ENCODE measurements around the gene ARX. TPM values are rescaled to one million over a fixed set of nuclear protein-coding genes. Genes with fewer than 3 reads are reported as not detected.

The ARX gene
- polyA plus RNA-seq, 3 donors from 2014 or later = not detected

GRCh38 chrX:25012793-25013631, 2.8 kb downstream of the ARX start:
- Mint-ChIP-seq H3K4me1 (peaks cover 15 to 22% of the 10 kb centered on the region in 2 donors), H3K9me3 (peaks cover 0 to 4% (median 0%) of the 10 kb centered on the region in 6 donors), H3K4me3 (peak overlapping the region; percentile 51 to 77 (median 64)), H3K27me3 (ENCODE audit: low read depth in 3 of 3) (peaks cover 15 to 41% (median 16%) of the 10 kb centered on the region in 3 donors), H3K27ac (no peak overlapping the region), H3K36me3 (no peaks in the 10 kb centered on the region)
- DNase-seq = peak in 1 of 3 donors; percentile 21

- peak overlapping the region; percentile 46 to 72 (median 60) for H3K4me3 Mint-ChIP-seq
- H3K27ac Mint-ChIP-seq = no peak overlapping the region
- DNase-seq = no peak
- H3K36me3 Mint-ChIP-seq = no peaks in the 10 kb centered on the region
- peaks cover 11 to 17% of the 10 kb centered on the region in 2 donors for H3K4me1 Mint-ChIP-seq
- H3K9me3 Mint-ChIP-seq = peaks cover 0 to 2% (median 0%) of the 10 kb centered on the region in 6 donors
- peaks cover 12 to 38% (median 22%) of the 10 kb centered on the region in 3 donors for H3K27me3 Mint-ChIP-seq (ENCODE audit: low read depth in 3 of 3)
These were observed 3.4 kb downstream of the ARX start for GRCh38 chrX:25012433-25012735.

DNA sequence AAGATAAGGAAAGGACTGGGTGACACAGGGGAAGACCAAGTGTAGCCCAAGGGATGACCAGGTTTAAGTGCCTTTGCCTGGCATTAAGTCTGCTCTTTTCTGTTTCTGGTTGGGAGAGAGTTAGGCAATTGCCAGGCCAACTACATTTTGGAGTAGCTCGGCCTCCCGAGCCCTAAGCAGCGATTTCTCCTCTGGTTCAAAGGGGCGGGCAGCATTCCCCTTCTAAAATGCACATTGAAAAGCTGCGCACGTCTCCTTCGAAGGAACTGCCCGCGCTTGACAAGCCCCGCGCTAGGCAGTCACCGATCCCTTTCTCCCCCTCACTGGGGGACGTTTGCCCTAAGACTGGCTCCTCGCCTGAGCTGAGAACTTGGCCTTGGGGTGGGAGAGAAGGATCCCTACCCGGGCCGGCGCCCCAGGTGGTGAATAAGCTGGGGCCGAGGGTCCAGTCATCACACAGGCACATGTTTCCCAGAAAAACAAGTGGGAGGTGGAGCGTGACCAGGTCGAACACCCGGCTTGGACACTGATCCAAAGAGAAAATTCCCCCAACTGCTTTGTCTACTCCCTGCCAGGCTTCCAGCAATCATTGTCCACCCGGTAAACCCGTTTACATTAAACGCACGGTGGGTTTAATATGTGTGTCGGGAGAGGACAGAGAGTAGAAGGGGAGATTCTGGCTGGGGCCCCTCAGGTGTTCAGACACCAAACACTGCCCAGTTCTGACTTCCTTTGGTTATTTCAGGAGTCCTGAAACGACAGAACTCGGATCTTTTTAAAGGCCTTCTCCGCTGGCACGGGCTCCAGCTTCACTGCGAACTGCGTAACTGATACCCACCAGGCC, 4.0 kb downstream of the ARX start:
- Mint-ChIP-seq H3K27me3 (ENCODE audit: low read depth in 3 of 3) (peaks cover 10 to 36% (median 18%) of the 10 kb centered on the region in 3 donors), H3K4me1 (peaks cover 11 to 15% of the 10 kb centered on the region in 2 donors), H3K9me3 (peaks cover 0 to 2% (median 0%) of the 10 kb centered on the region in 6 donors), H3K4me3 (peak overlapping the region in 3 of 5 donors; percentile 46 to 60 (median 55)), H3K27ac (no peak overlapping the region), H3K36me3 (no peaks in the 10 kb centered on the region)
- no peak for DNase-seq

DNA sequence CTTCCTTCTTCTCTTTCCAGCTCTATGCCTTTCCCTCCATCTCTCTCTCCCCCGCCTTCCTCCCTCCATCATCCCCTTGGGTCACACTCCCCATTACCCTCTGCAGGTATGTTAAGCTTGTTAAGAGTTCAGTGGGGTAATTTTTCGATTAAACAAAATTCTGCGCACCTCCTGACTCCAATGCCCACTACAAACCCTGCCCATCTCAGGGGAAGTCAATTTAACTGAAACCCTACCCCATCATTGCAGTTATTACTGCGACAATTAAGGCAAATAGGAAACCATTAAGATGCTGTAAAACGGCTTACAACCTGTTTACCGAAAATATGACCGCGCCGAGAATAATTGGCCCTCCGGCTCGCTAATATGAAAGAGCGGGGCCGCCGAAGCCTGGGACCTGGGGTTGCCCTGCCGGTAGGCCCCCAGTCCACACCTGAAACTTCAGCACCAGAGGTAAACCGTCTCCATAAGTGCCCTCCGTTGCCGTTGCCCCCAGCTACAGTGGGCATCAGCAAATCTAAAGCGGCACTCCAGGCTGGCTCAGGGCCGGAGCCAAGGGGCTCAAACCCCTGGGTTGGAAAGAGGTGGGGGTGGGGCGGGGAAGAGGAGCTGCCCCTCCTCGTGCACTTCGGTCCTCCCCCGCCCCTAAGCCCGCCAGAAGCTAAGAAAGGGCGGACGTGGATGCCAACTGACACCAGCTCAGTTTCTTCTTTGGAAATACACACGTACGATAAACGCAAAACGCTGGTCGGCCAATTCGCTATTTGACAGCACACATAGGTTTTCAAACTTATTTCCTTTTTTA, 4.8 kb downstream of the ARX start:
- no peak for DNase-seq
- peaks cover 12 to 36% (median 22%) of the 10 kb centered on the region in 3 donors for H3K27me3 Mint-ChIP-seq (ENCODE audit: low read depth in 3 of 3)
- H3K4me3 Mint-ChIP-seq = no peak overlapping the region
- H3K4me1 Mint-ChIP-seq = peaks cover 10 to 11% of the 10 kb centered on the region in 2 donors
- H3K36me3 Mint-ChIP-seq = peaks cover 0 to 3% (median 0%) of the 10 kb centered on the region in 3 donors
- H3K27ac Mint-ChIP-seq = no peak overlapping the region
- H3K9me3 Mint-ChIP-seq = peaks cover 0 to 2% (median 0%) of the 10 kb centered on the region in 6 donors

- DNase-seq = no peak
- Mint-ChIP-seq H3K4me1 (peaks cover 5 to 6% of the 10 kb centered on the region in 2 donors), H3K27ac (no peak overlapping the region), H3K9me3 (peaks cover 0 to 2% (median 0%) of the 10 kb centered on the region in 6 donors), H3K27me3 (ENCODE audit: low read depth in 3 of 3) (peaks cover 15 to 30% (median 17%) of the 10 kb centered on the region in 3 donors), H3K4me3 (no peak overlapping the region), H3K36me3 (peaks cover 0 to 3% (median 0%) of the 10 kb centered on the region in 3 donors)
These were observed 6.4 kb downstream of the ARX start for GRCh38 chrX:25009407-25009806.

DNA sequence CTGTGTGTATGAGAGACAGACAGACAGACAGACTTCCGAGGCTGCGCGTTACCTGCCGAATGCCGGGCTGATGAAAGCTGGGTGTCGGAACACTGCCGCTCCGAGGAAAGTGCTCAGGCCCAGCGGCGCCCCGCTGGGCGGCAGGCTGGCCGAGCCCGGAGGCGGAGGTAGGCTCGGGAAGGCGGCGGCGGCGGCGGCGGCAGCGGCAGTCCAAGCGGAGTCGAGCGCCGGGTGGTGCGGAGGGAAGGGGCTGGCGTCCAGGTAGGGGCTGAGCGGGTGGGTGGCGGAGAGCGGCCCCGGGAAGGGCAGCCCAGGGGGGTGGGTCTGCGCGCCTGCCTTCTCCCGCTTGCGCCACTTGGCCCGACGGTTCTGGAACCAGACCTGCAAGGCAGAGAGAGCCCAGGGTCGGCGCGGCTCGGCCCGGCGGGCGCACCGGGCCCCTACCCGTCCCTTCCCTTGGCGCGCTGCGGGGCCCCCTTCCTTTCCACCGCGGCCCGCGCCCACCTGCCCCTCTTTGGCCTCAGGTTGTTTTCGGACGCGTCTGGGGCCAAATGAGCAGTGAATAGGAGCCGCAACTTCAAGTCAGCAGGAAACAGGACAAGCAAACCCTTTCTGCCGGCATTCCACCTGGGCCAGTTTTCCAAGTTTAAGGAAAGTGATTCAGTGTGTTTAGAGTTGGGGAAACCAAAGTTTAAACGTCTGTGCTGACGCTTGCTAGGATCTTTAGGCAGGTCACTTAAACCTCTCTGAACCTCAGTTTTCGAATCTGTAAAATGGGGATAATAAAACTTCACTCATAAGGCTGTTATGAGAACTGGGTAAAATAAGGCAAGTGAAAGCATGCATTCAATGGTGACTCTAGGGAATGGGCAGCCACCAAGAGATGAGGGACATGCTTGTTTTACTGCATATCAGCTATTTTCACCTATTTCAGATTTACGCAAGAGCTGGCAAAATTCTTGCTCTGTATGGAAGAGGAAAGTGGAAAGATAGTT, 8.4 kb downstream of the ARX start:
- Mint-ChIP-seq H3K27me3 (ENCODE audit: low read depth in 3 of 3) (peaks cover 16 to 33% (median 19%) of the 10 kb centered on the region in 3 donors), H3K4me1 (peaks cover 0 to 2% of the 10 kb centered on the region in 2 donors), H3K4me3 (no peak overlapping the region), H3K9me3 (no peaks in the 10 kb centered on the region), H3K36me3 (peaks cover 0 to 3% (median 0%) of the 10 kb centered on the region in 3 donors), H3K27ac (no peak overlapping the region)
- DNase-seq = no peak

DNA sequence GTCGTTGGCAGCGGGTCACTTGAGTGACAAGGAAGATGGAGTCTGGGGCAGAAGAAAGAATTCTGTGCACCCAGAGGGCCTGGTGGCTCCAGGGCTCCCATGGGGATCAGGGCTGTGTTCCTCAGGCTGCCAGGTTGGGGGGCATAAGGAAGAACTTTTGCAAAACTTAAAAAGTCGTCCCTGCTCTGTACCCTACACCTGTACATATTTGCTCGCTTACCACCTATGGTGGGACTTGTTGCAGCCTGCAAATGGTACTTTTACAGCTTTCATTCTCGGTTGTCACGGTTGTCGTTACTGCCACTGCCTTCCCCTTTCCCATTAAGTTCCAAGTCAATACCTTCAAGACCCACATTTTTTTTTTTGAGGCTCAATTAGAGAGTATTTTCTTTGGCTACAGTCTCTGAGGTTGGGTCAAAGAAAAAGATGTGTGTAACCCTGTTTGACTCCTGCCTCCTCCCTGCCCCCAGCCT, 9.1 kb downstream of the ARX start:
- Mint-ChIP-seq H3K4me3 (no peak overlapping the region), H3K9me3 (no peaks in the 10 kb centered on the region), H3K27ac (no peak overlapping the region), H3K4me1 (peaks cover 0 to 2% of the 10 kb centered on the region in 2 donors), H3K36me3 (peaks cover 0 to 3% (median 0%) of the 10 kb centered on the region in 3 donors), H3K27me3 (ENCODE audit: low read depth in 3 of 3) (peaks cover 15 to 33% (median 19%) of the 10 kb centered on the region in 3 donors)
- no peak for DNase-seq

DNA sequence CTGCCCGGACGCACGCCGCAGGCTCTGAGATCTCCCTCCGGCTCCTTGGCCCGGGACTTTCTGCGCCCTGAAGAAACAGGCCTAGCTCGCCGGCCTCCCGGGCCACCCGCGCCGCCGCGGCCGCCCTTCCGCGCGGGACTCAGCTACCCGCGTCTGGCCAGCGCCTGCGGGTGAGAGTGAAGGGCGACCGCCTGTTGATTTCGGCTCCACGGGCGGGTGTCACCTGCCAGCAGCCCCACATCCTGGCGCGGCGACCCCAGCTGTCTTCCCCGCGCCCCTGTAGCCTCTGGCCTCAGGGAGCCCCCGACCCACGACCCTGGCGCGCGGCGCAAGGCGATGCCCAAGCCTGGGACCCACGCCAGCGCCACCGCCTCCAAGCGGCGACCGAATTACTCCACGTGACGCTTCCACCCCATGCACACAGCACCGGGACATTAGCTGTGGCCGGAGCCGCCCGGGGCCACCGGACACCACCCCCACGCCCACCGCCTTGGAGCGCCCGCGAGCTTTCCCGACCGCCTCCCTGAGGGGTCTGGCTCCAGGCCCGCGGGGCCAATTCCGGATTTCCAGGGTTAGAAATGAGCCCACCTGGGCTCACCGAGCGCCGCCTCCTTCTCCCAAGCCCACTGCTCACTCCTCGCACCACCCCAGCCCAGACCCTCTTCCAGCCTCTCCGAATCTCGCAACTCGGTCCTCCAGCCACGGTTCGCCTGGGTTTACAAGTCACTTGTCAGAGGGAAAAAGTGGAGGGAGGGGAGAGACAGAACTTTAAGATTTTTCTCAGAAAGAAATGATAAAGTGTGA, 10.2 kb downstream of the ARX start:
- Mint-ChIP-seq H3K4me3 (no peak overlapping the region), H3K27ac (no peak overlapping the region), H3K9me3 (no peaks in the 10 kb centered on the region), H3K4me1 (peaks cover 0 to 2% of the 10 kb centered on the region in 2 donors), H3K27me3 (ENCODE audit: low read depth in 3 of 3) (peaks cover 16 to 28% (median 19%) of the 10 kb centered on the region in 3 donors), H3K36me3 (peaks cover 0 to 3% (median 0%) of the 10 kb centered on the region in 3 donors)
- no peak for DNase-seq

DNA sequence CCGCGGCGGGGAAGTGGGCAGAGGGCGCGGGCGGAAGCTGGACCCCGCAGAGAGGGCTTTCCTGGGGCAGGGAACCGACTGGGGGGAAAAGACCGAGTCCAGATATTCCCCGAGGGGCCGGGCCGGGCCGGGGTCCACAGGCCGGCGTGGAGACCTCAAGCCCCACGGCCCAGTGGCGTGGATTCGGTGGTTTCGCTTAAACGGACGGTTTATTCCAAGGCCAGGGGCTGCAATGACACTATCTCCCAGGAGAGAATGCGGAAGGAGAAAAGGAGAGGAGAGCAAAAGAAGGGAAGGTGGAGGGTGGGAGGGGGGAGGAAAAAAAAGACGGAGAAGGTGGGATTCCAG, 10.8 kb downstream of the ARX start:
- no peaks in the 10 kb centered on the region for H3K9me3 Mint-ChIP-seq
- peaks cover 0 to 2% of the 10 kb centered on the region in 2 donors for H3K4me1 Mint-ChIP-seq
- peaks cover 16 to 24% (median 19%) of the 10 kb centered on the region in 3 donors for H3K27me3 Mint-ChIP-seq (ENCODE audit: low read depth in 3 of 3)
- no peak overlapping the region for H3K4me3 Mint-ChIP-seq
- no peak overlapping the region for H3K27ac Mint-ChIP-seq
- peaks cover 0 to 3% (median 0%) of the 10 kb centered on the region in 3 donors for H3K36me3 Mint-ChIP-seq
- DNase-seq = no peak

GRCh38 chrX:25004485-25005032, 11.2 kb downstream of the ARX start:
- DNase-seq = no peak
- H3K27me3 Mint-ChIP-seq (ENCODE audit: low read depth in 3 of 3) = peaks cover 16 to 24% (median 19%) of the 10 kb centered on the region in 3 donors
- H3K4me1 Mint-ChIP-seq = peaks cover 0 to 2% of the 10 kb centered on the region in 2 donors
- H3K9me3 Mint-ChIP-seq = no peaks in the 10 kb centered on the region
- H3K4me3 Mint-ChIP-seq = no peak overlapping the region
- no peak overlapping the region for H3K27ac Mint-ChIP-seq
- H3K36me3 Mint-ChIP-seq = peaks cover 0 to 3% (median 0%) of the 10 kb centered on the region in 3 donors

- Mint-ChIP-seq H3K27me3 (ENCODE audit: low read depth in 3 of 3) (peaks cover 16 to 24% (median 19%) of the 10 kb centered on the region in 3 donors), H3K9me3 (no peaks in the 10 kb centered on the region), H3K36me3 (peaks cover 0 to 3% (median 0%) of the 10 kb centered on the region in 3 donors), H3K27ac (no peak overlapping the region), H3K4me1 (peaks cover 0 to 2% of the 10 kb centered on the region in 2 donors), H3K4me3 (peak overlapping the region in 1 of 5 donors; percentile 42)
- no peak for DNase-seq
These were observed 11.7 kb downstream of the ARX start for GRCh38 chrX:25004040-25004439.

Measured in immature natural killer cell (primary cell).